Measurements from ENCODE around the gene TRPM6.

The TRPM6 gene

DNA sequence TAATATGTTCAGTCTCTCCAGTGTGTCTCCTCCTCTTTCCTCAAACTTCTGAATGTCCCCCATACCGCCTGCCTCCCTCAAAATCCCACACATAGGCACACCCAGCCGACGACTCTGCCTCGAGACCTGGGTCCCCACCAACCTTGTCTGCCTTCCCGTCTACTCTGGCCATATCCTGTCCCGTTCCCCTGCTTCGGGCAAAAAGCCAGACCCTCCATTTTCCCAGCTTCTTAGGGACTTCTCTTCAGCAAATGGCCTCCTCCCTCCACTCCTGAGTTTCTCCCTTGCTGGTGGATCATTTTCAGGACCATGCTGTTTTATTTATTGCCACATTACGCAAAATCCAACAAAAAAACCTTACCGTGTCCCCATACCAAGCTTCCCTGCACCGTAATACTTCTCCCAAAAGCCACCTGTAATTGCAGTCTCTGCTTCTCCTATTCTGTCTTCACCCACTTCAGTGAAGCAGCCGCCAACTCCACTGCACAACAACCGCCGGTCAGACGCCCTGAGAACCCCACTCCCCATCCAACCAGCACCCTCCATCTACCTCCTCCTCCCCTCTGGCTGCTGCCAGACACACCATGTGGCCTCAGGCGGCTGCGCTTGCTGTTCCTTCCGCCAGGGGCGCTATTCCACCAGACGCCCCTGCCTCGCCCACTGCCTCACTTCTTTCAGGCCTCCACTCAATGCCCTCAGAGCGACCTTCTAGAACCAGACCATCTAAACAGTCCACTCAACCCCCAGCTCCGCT lies 117.0 kb downstream of the TRPM6 start:
- DNase-seq = no peak

DNA sequence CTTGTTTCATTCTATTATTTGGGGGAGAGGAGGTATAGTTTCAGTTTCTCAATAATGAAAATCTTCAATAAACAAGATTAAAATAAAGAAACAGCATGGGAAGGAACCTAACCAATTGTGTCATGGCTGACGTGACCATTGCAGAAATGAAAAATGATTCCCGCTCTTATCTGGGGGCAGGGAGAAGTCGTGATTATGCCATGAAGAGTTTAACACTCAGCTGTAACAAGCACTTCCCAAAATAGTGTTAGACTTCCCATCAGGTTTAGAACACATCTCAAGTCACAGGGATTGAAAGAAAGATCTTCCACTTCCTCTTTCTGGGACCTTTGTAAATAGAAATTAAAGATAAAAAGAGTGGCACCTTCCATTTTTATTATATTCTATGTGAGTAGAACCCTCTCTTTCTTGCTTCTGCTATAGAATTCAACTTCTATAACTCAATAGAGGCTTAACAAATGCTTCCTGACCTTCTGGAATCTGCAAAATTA lies 122.2 kb downstream of the TRPM6 start:
- DNase-seq = no peak

DNA sequence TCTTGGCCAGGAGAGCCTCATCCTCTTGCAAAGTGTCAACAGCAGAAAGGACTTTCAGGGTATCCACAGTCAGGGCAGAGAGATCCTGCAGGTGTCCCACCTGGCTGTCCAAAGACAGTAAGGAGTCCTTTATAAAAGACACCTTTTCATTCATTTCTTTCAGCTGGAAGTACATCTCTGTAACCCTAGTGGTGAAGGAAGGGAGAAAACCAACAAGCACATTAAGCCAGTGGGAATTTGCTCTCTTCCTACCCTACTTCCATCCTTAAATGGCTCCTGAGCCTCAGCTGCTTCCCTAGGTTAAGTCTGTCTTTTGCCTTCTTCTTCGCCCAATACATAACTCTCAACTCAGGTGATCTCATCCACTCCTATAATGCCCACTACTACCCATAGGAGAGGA lies 124.8 kb downstream of the TRPM6 start:
- DNase-seq = no peak

DNA sequence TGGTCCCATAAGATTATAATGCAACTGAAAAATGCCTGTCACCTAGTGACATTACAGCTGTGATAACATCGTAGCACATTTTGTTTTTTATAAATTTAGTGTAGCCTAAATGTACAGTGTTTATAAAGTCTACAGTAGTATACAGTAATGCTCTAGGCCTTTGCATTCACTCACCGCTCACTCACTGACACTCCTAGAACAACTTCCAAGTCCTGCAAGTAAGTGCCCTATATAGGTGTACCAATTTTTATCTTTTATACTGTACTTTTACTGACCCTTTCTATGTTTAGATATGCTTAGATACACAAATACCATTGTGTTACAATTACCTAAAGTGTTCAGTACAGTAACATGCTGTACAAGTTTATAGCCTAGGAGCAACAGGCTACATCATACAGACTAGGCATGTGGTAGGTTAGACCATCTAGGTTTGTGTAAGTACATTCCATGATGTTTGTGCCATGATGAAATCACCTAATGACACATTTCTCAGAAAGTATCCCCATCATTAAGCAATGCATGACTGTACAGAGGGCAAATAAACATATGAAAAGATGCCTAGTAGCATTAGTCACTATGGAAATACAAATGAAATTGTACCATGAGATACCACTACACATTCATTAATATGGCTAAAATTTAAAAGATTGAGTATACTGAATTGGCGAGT lies 127.6 kb downstream of the TRPM6 start:
- no peak for DNase-seq

DNA sequence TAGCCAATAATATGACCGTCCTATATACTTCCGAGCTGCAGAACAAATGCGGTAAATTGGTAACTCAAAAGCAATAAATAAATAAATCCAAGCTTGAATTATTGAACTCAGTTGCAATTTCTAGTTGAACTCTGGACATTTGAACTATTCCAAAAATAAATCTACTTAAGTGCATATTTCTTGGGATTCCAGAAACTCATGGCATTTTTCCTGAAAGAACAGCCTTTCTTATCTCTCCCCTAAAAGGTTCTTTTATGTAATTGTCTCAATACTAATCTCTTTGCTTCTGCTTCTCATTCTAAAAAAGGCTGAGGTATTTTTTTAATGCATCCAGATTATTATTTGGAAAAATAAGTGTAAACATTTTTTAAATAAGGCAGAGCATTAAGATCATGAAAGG lies 131.7 kb downstream of the TRPM6 start:
- DNase-seq = no peak

DNA sequence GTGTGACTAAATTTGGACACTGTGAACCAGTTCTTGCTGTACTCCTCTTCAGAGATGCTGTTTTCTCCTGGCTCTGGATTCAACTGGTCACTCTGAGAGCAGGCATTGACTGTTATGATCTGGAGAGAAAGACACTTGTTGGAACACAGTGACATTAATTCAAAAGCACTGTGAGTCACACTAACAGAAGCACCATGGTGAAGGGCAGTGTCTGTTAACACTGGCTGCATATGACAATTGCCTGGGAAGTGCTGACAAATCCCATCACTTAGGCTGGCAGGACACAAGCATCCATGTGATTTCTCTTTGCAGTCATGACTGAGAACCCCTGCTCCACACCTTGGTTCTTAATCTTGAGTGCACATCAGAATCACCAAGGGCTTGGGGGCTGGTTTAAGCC lies 132.4 kb downstream of the TRPM6 start:
- no peak for DNase-seq

DNA sequence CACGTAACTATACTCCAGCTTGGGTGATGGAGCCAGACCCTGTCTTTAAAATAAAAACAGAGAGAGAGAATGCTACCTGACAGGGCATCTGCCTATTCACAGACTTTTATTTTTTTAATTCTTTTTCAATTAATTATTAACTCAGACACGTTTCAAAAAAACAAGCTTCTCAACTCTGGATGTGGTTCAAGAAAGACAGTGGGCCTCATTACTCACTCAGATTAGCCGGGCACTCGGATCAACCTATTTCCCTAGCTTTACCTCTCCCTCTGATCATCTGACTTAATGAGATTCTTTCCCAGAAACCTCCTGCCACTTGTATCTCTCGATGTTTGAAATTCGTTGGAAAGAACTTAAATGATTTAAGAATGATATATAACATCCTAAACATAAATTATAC lies 134.1 kb downstream of the TRPM6 start:
- DNase-seq = no peak

DNA sequence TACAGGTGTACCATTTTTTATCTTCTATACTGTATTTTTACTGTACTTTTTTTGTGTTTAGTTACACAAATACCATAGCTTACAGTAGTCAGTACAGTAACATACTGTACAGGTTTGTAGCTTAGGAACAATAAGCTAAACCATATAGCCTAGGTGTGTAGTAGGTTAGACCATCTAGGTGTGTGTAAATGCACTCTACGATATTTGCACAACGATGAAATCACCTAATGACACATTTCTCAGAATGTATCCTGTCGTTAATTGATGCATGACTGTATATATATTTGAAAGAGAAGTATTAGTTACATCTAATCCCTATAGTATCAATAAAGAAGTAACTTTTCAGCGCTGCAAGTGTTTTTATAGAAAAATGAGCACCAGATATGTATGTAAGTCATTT lies 138.8 kb downstream of the TRPM6 start:
- no peak for DNase-seq

DNA sequence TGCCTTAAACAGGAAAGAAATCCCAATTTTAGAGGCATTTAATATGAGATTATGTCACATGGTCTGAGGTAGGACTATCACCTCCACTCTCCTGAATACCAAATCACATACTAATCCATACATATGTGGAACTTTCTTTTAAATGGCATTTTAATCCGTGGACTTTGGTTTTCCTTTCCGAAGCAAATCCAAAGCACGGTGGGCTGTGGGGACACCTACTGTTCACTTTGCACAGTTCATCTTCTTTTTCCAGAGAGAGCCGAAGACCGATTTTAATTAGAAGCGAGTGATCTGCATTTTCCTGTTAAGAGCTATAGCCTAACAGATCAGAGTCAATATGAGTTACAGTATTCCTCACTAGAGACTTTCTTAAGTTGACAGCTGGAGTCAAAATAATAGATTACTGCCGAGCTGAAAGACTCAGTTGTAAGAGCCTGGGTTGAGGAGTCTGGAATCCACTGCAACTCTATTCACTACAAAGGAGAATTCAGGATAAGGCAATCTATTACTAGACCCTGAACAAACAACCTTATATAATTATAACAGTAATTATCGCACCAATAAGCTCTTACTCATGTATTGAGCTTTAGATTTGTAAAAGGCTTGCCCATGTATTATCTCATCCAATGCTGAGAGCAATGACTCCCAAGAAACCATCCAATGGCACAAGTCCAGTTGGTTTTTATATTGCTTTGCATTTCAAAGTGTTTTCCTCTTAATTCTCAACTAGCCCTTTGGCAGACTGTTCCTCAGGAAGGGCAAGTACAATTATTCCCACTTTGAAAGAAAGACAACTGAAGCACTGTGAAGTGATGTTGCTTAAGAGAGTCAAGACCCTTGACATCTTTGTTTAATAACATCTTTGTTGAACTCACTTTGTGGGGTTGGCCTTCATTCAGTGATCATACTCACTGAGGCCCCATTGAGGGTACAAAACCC lies 144.7 kb downstream of the TRPM6 start:
- no peak for DNase-seq

DNA sequence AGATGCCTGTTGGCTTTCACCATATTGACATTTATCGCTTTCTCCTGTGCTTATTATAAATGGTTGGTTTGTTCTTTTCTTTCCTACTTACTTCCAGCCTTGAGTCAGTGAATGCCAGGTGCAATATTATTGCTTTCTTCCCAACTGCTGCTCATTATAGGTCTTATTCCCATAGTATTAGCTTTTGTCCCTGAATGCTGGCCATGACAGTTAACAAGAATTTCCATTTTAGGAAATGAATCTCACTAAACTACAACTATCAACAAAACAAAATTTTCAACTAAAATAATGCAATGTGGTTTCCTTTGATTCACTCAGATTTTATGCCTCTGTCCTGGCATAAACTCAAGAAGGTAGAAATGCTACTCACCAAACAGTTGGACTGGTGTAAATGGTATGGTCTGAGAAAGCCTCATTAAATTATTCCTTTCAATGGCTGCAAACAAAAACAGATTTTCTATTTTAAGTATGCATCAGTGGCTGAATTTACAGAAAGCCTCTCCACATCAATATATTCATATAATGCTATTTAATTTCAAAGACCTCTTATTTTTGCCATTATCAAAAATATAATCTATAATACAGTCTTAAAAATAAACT lies 145.4 kb downstream of the TRPM6 start:
- DNase-seq = no peak

DNA sequence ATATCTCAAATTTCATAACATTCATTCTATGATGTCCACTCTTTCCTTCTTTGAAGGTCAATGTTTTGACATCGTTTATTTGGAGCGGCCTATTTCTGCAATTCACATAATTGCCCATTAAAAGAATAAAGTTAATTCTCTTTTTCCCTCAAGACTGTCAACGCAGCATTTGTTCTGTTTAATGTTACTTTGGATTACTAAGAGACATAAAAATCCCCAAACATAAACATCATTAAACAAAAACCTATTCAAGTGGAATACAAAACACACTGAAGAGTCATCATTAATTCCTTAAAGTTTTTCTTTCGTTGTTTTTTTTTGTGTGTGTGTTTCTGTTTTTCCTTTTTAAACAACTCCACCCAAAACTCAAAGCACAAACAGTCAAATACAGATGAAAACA lies 151.1 kb downstream of the TRPM6 start:
- DNase-seq = no peak

DNA sequence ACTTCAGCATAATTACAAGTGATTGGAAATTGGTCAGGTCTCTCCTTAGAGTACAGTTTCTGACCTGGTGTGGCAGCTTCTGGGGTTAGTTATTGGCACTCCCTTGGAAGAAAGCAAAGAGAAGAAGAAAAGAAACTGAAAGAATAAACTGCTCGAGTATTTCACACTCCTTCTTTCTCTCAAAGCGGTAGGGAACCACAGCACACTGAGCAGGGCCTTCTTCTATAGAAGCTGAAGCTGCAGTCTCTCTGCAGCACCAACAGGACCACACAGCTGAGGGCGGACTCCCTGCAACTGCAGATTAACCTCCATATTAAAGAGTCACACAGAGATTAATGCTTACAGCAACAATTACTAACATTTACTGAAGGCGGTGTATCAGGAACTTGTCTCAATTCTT lies 152.0 kb downstream of the TRPM6 start:
- DNase-seq = no peak

DNA sequence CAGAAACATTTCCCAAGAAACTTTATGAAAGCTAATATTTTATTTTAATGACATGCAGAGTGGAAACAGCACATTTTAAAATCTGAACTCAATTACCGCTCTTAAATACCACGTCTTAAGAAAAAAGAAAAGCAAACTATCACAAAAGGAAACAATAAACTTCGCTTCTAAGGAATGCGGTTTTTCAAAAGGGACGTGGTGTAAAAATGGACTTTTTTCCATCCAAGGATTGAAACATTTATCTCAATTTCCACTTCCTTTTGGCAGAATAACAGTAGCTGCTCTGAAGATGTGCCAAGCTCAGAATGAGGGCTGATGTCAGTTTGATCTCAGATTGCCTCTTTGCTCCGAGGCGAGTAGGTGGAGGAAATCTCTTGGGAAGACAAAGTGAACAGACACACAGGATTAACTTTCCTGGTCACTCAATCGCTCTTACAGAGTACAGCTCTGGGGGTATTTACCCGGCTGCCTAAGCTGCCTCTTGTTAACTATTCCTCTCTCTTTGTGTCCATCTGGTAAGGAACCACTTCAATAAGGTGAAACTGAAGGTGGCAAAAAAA lies 158.5 kb downstream of the TRPM6 start:
- DNase-seq = no peak

DNA sequence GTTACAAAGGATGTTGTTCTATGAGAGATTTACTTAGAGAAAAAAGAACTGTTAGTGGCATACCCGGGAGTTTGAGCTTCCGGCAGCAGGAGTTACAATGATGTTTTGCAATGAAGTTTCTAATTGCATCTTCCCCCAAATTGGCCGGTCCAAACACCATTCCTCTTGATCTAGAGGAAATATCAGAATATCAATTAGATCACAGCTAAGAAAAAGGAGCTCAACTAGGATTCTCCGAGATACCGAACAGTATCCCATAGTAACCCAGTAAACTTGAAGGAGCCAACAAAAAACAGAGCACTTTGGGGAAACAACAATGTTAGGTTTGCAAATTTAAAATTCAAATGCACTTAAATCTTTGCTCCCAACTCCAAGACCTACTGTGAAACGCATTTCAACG lies 159.5 kb downstream of the TRPM6 start:
- DNase-seq = no peak

DNA sequence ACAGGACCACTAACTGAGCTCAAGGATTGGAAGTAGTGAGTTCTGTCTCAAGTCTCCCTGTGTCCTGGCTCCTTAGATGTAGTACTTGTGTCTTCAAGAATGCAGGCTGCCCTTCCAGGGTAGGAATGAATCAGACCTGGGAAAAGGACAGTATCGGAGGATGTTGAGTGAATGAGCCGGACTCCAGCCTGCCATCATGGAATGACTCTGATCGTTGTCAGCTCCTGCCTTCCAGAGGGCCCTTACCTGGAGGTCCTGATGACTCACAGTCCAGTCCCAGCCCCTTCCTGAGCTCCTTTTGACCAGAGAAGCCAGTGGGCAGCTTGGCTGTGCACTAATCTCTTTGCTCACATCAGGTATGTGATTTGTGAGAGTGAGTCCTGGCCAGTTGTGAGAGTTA lies 161.1 kb downstream of the TRPM6 start:
- no peak for DNase-seq

DNA sequence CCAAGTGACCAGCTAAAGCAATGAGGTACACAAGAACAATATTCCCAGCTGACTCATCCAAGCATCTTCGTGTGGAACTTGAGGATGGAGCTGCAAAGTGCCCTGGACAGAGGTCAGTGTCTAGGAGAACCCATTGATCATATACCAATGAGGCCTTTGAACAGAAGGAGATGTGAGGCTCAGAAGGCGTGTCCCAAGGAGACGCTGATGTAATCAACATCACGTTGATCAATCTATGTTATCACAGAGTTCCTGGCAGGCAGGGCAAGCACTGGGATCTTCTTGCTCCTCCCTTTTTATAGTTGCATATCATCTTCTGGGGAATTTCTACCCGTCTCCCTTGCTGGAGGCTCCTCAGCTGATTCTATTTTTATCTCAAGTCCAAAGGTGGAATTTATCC lies 163.4 kb downstream of the TRPM6 start:
- no peak for DNase-seq

DNA sequence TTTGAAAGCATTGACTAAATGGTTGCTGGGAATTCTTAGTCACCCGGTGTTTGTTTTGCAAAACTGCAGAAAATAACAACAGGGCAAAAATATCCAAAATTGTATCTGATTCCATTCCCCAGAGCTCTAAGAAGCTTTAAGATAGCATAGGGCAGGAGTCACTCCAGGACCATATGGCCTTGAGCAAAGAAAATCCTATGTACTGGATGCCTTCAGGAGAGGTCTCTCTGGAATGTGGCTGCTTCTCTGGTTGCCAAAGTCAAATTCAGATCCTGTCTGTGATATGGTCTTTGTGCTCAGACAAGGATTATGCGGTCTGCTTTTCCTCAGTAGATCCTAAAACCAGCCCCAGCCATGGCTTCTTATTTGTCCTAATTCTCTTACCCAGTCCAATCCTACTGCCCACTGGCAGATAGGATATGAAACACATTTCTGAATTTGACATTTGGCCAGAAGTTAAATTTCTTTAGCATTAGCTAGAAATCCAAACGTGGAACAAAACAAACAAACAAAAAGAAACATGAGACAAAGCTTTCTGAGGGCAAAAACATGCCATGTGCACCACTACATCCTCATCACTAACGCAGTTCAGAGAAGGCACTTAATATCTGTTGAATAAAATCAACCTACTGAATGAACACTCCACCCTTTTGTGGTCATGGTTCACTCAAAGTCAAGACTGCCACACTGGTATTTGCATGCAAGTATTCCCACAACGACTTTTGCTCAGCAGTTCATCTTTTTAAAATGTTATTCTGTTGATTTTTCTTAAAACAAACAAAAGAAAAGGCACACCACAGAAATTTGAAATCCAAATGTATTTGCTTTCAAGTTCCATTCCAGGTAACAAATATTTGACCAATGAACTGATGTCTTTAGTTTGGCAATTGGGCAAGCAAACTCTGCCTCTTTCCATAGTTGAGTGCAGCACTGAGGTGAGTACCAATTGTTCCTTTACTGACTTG lies 165.7 kb downstream of the TRPM6 start:
- DNase-seq = no peak

DNA sequence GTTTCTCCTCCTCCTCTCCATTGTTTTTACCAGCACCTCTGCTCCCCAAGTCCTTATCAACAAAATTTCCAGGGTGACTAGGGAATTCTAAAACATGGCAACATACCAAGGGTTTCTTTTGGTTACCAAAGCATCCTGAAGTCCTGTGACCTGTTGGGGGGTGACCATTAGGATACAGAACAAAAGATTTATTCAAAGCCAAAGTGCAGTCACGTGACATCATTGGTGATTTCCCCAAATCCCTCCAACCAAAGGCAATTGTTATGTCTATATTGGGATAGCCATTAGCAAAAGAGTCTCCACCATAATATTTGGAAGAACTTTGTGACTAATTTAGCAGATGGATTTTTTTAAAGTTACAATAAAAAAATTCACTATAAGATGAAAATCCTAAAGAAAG lies 168.4 kb downstream of the TRPM6 start:
- no peak for DNase-seq

DNA sequence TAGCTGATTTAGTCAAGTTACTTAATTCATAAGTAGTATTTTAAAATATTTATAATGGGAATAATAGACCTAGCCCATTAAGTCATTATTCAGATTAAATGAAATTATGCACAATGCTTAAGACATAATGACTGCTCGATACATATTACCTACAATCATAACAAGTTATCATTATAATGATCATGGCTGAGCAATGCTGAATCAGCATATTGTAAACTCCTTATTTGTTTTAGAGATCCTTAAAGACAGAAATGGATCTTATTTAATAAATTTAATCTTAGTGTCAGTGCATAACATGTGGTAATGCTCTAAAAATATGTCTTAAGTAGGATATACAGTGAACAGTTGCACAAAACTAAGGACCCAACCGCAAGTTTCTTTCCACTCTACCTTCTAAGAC lies 169.0 kb downstream of the TRPM6 start:
- no peak for DNase-seq

DNA sequence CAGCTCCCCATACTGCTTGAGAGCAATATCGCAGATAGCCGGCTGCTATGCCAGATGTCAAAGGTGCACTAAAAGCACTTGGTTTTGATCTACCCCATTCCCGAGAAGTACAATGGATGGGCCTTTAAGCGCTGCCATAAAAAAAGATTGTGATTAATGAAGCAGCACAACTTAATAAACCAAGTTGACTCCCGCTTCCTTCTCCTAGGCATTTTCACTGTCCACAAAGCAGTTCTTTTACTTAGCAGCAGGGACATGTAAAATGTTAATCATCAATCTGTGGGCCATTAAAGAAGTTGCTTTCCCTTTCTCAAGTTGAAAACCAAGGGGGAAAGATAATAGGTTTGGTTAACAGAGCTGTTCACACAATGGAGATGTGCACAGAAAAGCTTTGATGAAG lies 176.4 kb downstream of the TRPM6 start:
- DNase-seq = no peak

DNA sequence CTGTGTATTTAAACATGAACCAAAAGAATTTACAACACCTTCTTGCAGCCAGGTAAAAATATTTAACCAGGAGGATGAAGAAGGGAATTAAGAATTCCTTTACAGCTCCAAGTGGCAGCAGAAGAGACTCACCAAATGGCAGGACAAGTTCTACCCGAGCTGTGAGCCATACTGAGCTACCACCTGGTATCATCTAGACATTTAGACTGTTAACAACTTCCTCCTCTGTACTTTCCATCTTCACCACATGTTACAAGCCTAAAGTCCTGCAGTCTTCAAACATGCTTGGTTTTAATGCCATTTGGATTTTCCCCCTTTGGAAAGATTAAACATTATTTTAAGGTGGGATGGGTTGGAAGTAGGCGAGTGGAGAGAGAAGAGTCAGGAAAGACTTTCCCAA lies 190.2 kb downstream of the TRPM6 start:
- DNase-seq = no peak

DNA sequence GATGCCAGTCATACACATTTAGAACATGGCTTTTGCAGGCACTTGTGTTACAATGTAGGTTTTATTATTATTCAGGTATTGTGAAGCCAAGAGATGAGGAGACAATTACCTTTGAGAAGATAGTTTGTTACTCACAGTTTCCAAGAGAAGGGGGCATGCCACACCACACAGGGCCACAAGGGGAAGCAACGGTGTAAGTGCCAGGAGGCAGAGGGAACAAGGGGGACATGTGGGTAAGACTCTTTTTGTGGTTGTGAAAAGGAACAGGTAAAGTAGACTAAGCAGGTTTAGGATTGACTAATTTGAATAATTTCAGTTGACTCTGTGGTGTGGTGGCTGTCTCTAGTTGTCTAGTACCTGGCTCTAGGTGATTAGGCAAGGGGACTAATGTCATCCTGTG lies 191.2 kb downstream of the TRPM6 start:
- DNase-seq = no peak
